Lower lobe of right lung (tissue), 2 donors: ENCODE data around the gene PHTF2. TPM values are rescaled to one million over a fixed set of nuclear protein-coding genes. Genes with fewer than 3 reads are reported as not detected.

Experiments
- ATAC-seq, 2 donors: fragments of 200-7000 bp; cut with Tn5 transposase; one replicate each; pipeline ENCODE4 v1.9.1; 2020 to 2022; ENCODE audit warnings: mild to moderate bottlenecking in 2 of 2, moderate library complexity in 2 of 2
- DNase-seq: peaks from one replicate; pipeline ENCODE4 v3.0.0-alpha.2; 2020
- H3K27ac ChIP-seq: fragments of 200-600 bp; one replicate; pipeline ENCODE4 v1.8.0; 2022
- H3K27me3 ChIP-seq: fragments of 200-600 bp; one replicate; pipeline ENCODE4 v1.8.0; 2022; ENCODE audit warnings: low read depth
- H3K36me3 ChIP-seq: fragments of 200-600 bp; one replicate; pipeline ENCODE4 v1.8.0; 2022; ENCODE audit warnings: mild to moderate bottlenecking
- H3K4me1 ChIP-seq: fragments of 200-600 bp; one replicate; pipeline ENCODE4 v1.8.0; 2022
- H3K4me3 ChIP-seq: fragments of 200-600 bp; one replicate; pipeline ENCODE4 v1.8.0; 2022; ENCODE audit warnings: mild to moderate bottlenecking
- H3K9me3 ChIP-seq: fragments of 200-600 bp; one replicate; pipeline ENCODE4 v1.8.0; 2022
- intact Hi-C: fragments of 100-400 bp; cut with DNase I; formaldehyde crosslinking; loops from one replicate; pipeline ENCODE4 v1.11.0; 2022
- total RNA-seq: library from RNA; stranded (reverse); fragmentation: NEBNext Ultra II Directional; extraction: Animal tissue kit (Norgen Biotek cat#: 25700); gene quantifications from one replicate; pipeline ENCODE4 v1.2.1, GENCODE V29; 2021
- TF ChIP-seq, protein P1 (sequence below): fragments of 200-600 bp; IDR thresholded peaks from one replicate; pipeline ENCODE4 v1.8.0; 2022; ENCODE audit warnings: antibody characterized with exemption, mild to moderate bottlenecking
- donor health status: DM: no; HTN: yes; CAD: no; lungs with severe emphysema.

Gene PHTF2
- total RNA-seq, 1 donor from 2014 or later: 15.2 TPM

DNA sequence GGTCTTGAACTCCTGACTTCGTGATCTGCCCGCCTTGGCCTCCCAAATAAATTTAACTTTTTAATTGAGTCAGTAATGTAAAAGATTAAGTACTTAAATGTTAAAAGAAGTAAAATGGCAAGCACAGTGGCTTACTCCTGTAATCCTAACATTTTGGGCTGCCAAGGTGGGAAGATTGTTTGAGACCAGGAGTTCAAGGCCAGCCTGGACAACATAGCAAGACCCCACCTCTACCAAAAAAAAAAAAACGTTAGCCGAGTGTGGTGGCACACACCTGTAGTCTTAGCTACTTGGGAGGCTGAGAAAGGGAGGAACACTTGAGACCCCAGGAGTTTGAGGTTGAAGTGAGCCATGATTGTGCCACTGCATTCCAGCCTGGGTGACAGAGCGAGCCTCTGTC, 26.1 kb downstream of the PHTF2 start:
- TF ChIP-seq, protein P1, sequence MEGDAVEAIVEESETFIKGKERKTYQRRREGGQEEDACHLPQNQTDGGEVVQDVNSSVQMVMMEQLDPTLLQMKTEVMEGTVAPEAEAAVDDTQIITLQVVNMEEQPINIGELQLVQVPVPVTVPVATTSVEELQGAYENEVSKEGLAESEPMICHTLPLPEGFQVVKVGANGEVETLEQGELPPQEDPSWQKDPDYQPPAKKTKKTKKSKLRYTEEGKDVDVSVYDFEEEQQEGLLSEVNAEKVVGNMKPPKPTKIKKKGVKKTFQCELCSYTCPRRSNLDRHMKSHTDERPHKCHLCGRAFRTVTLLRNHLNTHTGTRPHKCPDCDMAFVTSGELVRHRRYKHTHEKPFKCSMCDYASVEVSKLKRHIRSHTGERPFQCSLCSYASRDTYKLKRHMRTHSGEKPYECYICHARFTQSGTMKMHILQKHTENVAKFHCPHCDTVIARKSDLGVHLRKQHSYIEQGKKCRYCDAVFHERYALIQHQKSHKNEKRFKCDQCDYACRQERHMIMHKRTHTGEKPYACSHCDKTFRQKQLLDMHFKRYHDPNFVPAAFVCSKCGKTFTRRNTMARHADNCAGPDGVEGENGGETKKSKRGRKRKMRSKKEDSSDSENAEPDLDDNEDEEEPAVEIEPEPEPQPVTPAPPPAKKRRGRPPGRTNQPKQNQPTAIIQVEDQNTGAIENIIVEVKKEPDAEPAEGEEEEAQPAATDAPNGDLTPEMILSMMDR: no peak

DNA sequence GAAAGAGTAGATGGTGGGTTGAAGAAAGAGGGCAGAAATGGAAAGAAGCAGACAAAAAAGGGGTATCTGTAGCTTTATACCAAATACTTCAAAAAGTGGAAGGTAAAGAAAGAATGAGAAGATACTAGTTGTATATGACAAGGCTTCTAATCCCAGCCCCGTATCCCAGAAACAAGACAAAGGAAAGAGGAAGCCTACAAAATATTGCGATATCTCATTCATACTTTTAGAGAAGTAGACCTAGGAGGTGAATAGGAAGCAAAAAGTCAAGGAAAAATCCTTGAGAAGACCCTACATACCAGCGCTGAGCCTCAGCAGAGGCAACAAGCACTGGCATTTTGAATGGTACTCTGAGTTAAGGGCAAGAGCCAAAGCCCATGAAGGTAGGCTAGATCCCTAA, 26.6 kb downstream of the PHTF2 start:
- Histone ChIP-seq H3K27ac (no peak overlapping the region), H3K27me3 (no peaks in the 10 kb centered on the region), H3K36me3 (no peaks in the 10 kb centered on the region), H3K9me3 (peaks cover 28% of the 10 kb centered on the region), H3K4me1 (no peaks in the 10 kb centered on the region), H3K4me3 (no peak overlapping the region)
- intact Hi-C loops: no loop called here
- DNase-seq: no peak
- ATAC-seq: peak; percentile 25 to 49
- TF ChIP-seq, protein P1: no peak

More for the DNA sequence above, 26.1 kb downstream of the PHTF2 start:
- no peaks in the 10 kb centered on the region for H3K36me3 ChIP-seq
- H3K27ac ChIP-seq: no peak overlapping the region
- H3K4me1 ChIP-seq: no peaks in the 10 kb centered on the region
- intact Hi-C loops: no loop called here
- no peak overlapping the region for H3K4me3 ChIP-seq
- peaks cover 32% of the 10 kb centered on the region for H3K9me3 ChIP-seq
- no peak for ATAC-seq
- H3K27me3 ChIP-seq: no peaks in the 10 kb centered on the region
- DNase-seq: no peak

DNA sequence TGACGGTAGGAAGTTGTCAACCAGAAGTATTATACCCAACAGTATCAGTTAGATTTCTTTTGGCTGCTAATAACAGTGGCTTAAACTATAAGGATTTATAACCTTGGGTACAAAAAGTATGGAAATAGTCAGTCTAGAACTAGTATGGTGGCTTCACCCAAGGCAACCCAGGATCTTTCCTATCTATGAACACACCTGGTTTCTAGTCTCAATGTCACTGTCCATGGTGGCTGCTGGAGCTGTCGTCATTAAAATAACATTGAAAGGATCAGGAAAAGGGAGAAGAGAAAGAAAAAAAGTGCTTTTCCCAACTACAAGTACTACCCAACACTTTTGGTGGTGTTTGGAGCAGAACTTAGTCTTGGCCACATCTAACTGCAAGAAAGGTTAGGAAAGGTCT, 27.7 kb downstream of the PHTF2 start:
- ATAC-seq (no peak), DNase-seq (no peak)
- Histone ChIP-seq H3K27ac (no peak overlapping the region), H3K9me3 (peaks cover 16% of the 10 kb centered on the region), H3K36me3 (no peaks in the 10 kb centered on the region), H3K4me3 (no peak overlapping the region), H3K4me1 (no peaks in the 10 kb centered on the region), H3K27me3 (no peaks in the 10 kb centered on the region)
- intact Hi-C loops: no loop called here
- TF ChIP-seq, protein P1: no peak

DNA sequence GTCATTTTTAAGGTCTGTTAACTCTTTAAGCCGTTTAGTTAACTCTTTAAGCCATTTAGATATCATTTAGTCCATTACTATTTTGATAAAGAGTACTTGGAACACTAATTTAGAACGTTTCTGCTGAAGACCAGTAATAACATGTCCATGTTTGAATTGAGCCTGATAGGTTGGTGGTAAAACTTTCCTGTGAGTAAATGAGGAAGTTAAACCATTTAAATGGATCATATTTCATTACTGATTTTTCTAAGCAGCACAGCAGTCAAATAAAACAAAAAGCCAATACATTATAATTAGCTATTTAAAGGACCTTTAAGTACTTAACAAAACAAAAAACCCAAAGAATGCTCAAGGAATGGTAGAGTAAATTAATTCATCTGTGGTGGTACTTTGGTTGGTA, 29.4 kb downstream of the PHTF2 start:
- TF ChIP-seq, protein P1: no peak
- Histone ChIP-seq H3K27ac (no peak overlapping the region), H3K36me3 (no peaks in the 10 kb centered on the region), H3K4me1 (no peaks in the 10 kb centered on the region), H3K4me3 (no peak overlapping the region), H3K9me3 (peaks cover 11% of the 10 kb centered on the region), H3K27me3 (no peaks in the 10 kb centered on the region)
- no peak for DNase-seq
- no peak for ATAC-seq
- intact Hi-C loops: no loop called here

DNA sequence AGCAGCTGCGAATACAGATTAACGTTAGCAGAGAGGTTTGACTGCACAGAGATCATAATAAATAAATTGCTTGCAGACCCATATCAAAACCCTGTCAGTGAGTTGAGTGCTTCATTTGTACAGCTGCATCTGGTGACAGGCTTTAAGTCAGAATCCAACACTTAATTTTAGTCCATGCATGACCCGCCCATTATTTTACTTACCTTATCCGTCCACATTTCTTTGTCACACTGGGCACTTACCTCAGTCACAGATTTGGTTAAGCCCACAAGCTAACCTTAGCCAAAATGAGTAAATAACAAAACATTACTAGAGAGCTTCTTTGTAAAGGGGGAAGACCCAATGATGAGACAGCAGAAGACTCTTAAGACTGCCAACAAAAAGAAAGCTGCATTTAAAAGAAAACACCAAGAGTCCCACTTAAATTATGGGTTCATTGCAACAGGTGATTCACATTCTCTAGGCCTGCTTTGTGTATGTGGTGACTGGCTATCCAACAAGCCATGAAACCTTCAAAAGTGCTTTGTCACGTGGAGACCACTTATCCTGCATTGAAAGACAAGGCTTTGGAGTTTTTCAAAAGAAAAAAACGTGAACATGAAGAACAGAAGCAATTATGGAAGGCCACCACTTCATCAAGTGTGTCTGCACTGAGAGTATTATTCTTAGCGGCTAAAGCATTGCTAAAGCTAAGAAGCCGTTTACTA, 32.2 kb downstream of the PHTF2 start:
- DNase-seq (no peak), ATAC-seq (no peak)
- Histone ChIP-seq H3K27me3 (no peaks in the 10 kb centered on the region), H3K9me3 (peaks cover 10% of the 10 kb centered on the region), H3K4me3 (no peak overlapping the region), H3K4me1 (peaks cover 15% of the 10 kb centered on the region), H3K36me3 (no peaks in the 10 kb centered on the region), H3K27ac (no peak overlapping the region)
- TF ChIP-seq, protein P1: no peak
- intact Hi-C loops: no loop called here
